ENCODE results near the gene CCSER1. TPM values are rescaled to one million over a fixed set of nuclear protein-coding genes. Genes with fewer than 3 reads are reported as not detected.

Gene CCSER1
- total and polyA plus RNA-seq, 2 experiments from 2014 or later = 5.2 to 23.4 TPM

DNA sequence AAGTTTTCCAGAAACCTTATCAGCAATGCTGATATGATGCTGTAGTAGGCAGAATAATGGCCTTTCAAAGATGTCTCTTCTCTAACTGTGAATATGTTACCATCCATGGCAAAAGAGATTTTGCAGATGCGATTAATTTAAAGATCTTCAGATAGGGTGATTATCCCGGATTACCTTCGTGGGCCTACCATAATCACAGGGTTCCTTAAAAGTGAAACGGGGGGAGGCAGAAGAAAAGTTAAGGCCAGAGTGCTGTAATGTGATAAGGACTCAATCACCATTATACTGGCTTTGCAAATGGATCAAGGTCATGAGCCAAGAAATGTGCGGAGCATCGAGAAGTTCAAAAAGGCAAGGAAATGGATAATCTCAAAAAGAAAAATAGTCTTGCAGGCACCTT, 459.6 kb downstream of the CCSER1 start:
- Histone ChIP-seq H3K36me3 (replicated peaks; ENCODE audit: insufficient read depth, low read depth) (no peaks in the 10 kb centered on the region), H3K27ac (no peak overlapping the region), H3K9me2 (replicated peaks; ENCODE audit: insufficient read depth) (no peaks in the 10 kb centered on the region), H3K9me3 (ENCODE audit: low read depth) (no peaks in the 10 kb centered on the region), H3K4me3 (no peak overlapping the region), H3K4me1 (ENCODE audit: insufficient read depth) (no peaks in the 10 kb centered on the region), H4K20me1 (ENCODE audit: insufficient read depth, poor library complexity, severe bottlenecking) (no peaks in the 10 kb centered on the region), H3K79me2 (no peaks in the 10 kb centered on the region), H2AFZ (no peak overlapping the region), H3K4me2 (no peak overlapping the region), H3K27me3 (no peaks in the 10 kb centered on the region)
- DNase-seq (ENCODE audit: low spot score) = no peak
- TF ChIP-seq, protein P1, sequence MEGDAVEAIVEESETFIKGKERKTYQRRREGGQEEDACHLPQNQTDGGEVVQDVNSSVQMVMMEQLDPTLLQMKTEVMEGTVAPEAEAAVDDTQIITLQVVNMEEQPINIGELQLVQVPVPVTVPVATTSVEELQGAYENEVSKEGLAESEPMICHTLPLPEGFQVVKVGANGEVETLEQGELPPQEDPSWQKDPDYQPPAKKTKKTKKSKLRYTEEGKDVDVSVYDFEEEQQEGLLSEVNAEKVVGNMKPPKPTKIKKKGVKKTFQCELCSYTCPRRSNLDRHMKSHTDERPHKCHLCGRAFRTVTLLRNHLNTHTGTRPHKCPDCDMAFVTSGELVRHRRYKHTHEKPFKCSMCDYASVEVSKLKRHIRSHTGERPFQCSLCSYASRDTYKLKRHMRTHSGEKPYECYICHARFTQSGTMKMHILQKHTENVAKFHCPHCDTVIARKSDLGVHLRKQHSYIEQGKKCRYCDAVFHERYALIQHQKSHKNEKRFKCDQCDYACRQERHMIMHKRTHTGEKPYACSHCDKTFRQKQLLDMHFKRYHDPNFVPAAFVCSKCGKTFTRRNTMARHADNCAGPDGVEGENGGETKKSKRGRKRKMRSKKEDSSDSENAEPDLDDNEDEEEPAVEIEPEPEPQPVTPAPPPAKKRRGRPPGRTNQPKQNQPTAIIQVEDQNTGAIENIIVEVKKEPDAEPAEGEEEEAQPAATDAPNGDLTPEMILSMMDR (IDR thresholded peaks at IDR 0.05; ENCODE audit: poor library complexity) = no peak
- WGBS (ENCODE audit: low lambda C conversion rate, missing lambda C conversion rate) = 71% methylated on average over 6 of the region's 6 CpGs

DNA sequence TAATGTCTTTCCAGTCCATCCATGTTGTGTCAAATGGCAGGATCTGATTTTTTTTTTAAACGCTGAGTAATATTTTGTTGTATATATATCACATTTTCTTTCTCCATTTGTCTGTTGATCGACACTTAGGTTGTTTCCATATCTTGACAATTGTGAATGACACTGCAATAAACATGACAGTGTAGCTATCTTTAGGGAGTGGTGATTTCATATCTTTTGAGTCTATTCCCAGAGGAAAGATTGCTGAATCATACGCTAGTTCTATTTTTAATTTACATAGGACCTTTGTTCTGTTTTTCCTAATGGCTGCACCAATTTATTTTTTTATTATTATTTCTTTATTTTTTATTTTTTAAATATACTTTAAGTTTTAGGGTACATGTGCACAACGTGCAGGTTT, 470.7 kb downstream of the CCSER1 start:
- H3K4me3 ChIP-seq = no peak overlapping the region
- 87% methylated on average over 4 of the region's 4 CpGs for WGBS (ENCODE audit: low lambda C conversion rate, missing lambda C conversion rate)
- H3K4me1 ChIP-seq (ENCODE audit: insufficient read depth) = no peaks in the 10 kb centered on the region
- H3K79me2 ChIP-seq = no peaks in the 10 kb centered on the region
- no peak overlapping the region for H3K27ac ChIP-seq
- H3K27me3 ChIP-seq = no peaks in the 10 kb centered on the region
- H2AFZ ChIP-seq = no peak overlapping the region
- H4K20me1 ChIP-seq (ENCODE audit: insufficient read depth, poor library complexity, severe bottlenecking) = no peaks in the 10 kb centered on the region
- no peak for DNase-seq (ENCODE audit: low spot score)
- H3K9me3 ChIP-seq (ENCODE audit: low read depth) = no peaks in the 10 kb centered on the region
- H3K36me3 ChIP-seq (replicated peaks; ENCODE audit: insufficient read depth, low read depth) = no peaks in the 10 kb centered on the region
- no peaks in the 10 kb centered on the region for H3K9me2 ChIP-seq (replicated peaks; ENCODE audit: insufficient read depth)
- no peak overlapping the region for H3K4me2 ChIP-seq
- TF ChIP-seq EZH2 (IDR thresholded peaks at IDR 0.05; ENCODE audit: borderline replicate concordance) (no peak), EZH2phosphoT487 (IDR thresholded peaks at IDR 0.05; ENCODE audit: low read depth, severe bottlenecking, unreplicated experiment) (no peak)
- TF ChIP-seq, protein P1 (IDR thresholded peaks at IDR 0.05; ENCODE audit: poor library complexity) = no peak

DNA sequence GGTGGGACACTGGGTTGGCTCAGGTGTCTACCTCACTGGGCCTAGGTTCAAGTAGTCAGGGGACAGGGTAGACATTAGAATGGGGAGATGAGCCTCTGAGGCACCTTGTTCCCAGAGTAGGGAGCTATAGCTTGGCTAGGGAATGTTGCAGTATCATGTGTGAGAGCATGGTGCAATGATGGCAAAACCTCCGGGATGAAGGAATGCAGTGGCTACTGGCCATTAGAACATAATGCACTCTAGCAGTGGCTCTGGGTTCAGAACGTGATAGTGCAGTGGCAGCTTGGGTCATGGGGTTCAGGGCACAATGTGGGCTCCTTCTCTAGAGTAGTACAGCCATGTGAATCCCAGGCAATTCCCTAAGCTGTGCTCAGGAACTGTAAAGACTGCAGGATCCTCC, 471.5 kb downstream of the CCSER1 start:
- H3K9me2 ChIP-seq (replicated peaks; ENCODE audit: insufficient read depth) = no peaks in the 10 kb centered on the region
- H2AFZ ChIP-seq = no peak overlapping the region
- WGBS (ENCODE audit: low lambda C conversion rate, missing lambda C conversion rate) = 75% methylated on average over 2 of the region's 2 CpGs
- DNase-seq (ENCODE audit: low spot score) = no peak
- no peaks in the 10 kb centered on the region for H3K4me1 ChIP-seq (ENCODE audit: insufficient read depth)
- H3K9me3 ChIP-seq (ENCODE audit: low read depth) = no peaks in the 10 kb centered on the region
- H3K27ac ChIP-seq = no peak overlapping the region
- no peak for TF ChIP-seq EZH2phosphoT487 (IDR thresholded peaks at IDR 0.05; ENCODE audit: low read depth, severe bottlenecking, unreplicated experiment)
- TF ChIP-seq, protein P1 (IDR thresholded peaks at IDR 0.05; ENCODE audit: poor library complexity) = no peak
- no peak for TF ChIP-seq EZH2 (IDR thresholded peaks at IDR 0.05; ENCODE audit: borderline replicate concordance)
- no peaks in the 10 kb centered on the region for H3K79me2 ChIP-seq
- no peaks in the 10 kb centered on the region for H3K27me3 ChIP-seq
- no peaks in the 10 kb centered on the region for H3K36me3 ChIP-seq (replicated peaks; ENCODE audit: insufficient read depth, low read depth)
- H4K20me1 ChIP-seq (ENCODE audit: insufficient read depth, poor library complexity, severe bottlenecking) = no peaks in the 10 kb centered on the region
- H3K4me2 ChIP-seq = no peak overlapping the region
- no peak overlapping the region for H3K4me3 ChIP-seq

- Histone ChIP-seq H3K4me1 (ENCODE audit: insufficient read depth) (no peaks in the 10 kb centered on the region), H4K20me1 (ENCODE audit: insufficient read depth, poor library complexity, severe bottlenecking) (no peaks in the 10 kb centered on the region), H3K36me3 (replicated peaks; ENCODE audit: insufficient read depth, low read depth) (no peaks in the 10 kb centered on the region), H3K27me3 (no peaks in the 10 kb centered on the region), H3K9me3 (ENCODE audit: low read depth) (no peaks in the 10 kb centered on the region), H3K4me3 (no peak overlapping the region), H3K27ac (no peak overlapping the region), H3K79me2 (no peaks in the 10 kb centered on the region), H2AFZ (no peak overlapping the region), H3K4me2 (no peak overlapping the region), H3K9me2 (replicated peaks; ENCODE audit: insufficient read depth) (no peaks in the 10 kb centered on the region)
- 82% methylated on average over 4 of the region's 4 CpGs for WGBS (ENCODE audit: low lambda C conversion rate, missing lambda C conversion rate)
- TF ChIP-seq EZH2 (IDR thresholded peaks at IDR 0.05; ENCODE audit: borderline replicate concordance) (no peak), EZH2phosphoT487 (IDR thresholded peaks at IDR 0.05; ENCODE audit: low read depth, severe bottlenecking, unreplicated experiment) (no peak)
- TF ChIP-seq, protein P1 (IDR thresholded peaks at IDR 0.05; ENCODE audit: poor library complexity) = no peak
- DNase-seq (ENCODE audit: low spot score) = peak; percentile 11
Measured at GRCh38 chr4:90602726-90603125, 475.5 kb downstream of the CCSER1 start.

All from hepatocyte (in vitro differentiated cells).